GM18951 (cell line): ENCODE measurements around the gene GRPEL1.
A peak's percentile ranks its signal among the peaks of the same experiment; 100 is the strongest.
"Not testable (repeated sequence)": the region's sequence is repeated elsewhere in the genome, so short reads cannot be mapped to it uniquely, and the experiment has no call there.

Source experiments
- POLR2A ChIP-seq: IDR thresholded peaks from 4 replicates; pipeline ENCODE4 v1.6.1; 2011; ENCODE audit warnings: mild to moderate bottlenecking; ENCODE audit not compliant: insufficient read length, insufficient read depth; ENCODE audit errors: extremely low read depth
- in situ Hi-C: fragments of 300-500 bp; cut with MboI; formaldehyde crosslinking; loops from one replicate; pipeline ENCODE4 v1.12.0; 2022; ENCODE audit warnings: low sequenced_read_pairs, mixed read lengths, inconsistent platforms; ENCODE audit not compliant: unreplicated experiment

Gene GRPEL1

DNA sequence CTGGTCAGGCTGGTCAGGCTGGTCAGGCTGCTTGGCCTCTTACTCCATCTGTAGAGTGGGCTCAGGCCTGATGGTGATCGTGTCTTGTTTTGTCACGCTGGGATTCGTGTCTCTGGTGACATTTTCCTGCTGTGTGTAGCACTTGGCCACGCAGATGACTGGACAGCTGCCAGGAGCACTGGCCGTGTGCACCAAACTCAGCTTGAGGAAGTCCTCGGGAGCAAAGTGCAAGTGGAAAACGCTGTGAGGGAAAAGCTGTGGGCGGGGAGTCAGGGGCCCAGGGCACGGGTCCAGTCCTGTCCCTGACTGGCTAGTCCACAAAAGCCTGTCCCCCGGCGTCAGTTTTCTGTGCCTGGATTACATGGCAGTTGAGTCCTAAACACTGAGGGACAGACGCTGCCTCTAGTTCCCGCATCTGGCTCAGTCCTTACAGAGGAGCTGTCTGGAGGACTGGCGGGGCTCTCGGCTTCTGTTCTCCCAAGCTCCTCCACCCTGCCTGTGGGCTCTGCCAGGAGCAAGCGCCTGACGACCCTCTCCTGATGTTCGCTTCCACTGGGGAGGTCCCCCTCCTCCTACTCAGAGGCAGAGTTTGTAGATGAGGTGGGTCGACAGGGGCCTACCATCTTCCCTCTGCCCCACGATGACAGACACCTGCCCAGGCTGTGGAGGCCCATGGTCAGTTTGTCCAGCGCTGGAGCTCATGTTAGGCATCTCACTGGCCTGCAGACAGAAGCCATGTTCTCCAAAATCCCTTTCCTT, 35.9 kb upstream of the GRPEL1 start:
- in situ Hi-C loops: no loop called here
- no peak for TF ChIP-seq POLR2A

GRCh38 chr4:7103031-7103606, 35.3 kb upstream of the GRPEL1 start:
- TF ChIP-seq POLR2A: peak; percentile 65
- in situ Hi-C loops: no loop called here

DNA sequence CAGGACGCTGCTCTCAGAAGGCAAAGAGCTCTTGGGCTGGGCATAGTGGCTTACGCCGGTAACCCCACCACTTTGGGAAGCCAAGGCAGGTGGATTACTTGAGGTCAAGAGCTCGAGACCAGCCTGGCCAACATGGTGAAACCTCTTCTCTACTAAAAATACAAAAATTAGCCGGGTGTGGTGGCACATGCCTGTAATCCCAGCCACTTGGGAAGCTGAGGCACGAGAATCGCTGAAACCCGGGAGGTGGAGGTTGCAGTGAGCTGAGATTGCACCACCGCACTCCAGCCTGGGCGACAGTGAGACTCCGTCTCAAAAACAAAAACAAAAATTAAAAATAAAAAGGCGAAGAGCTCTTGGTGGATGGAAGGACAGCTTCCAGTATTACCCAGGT, 34.6 kb upstream of the GRPEL1 start:
- in situ Hi-C loops: not testable (repeated sequence)

DNA sequence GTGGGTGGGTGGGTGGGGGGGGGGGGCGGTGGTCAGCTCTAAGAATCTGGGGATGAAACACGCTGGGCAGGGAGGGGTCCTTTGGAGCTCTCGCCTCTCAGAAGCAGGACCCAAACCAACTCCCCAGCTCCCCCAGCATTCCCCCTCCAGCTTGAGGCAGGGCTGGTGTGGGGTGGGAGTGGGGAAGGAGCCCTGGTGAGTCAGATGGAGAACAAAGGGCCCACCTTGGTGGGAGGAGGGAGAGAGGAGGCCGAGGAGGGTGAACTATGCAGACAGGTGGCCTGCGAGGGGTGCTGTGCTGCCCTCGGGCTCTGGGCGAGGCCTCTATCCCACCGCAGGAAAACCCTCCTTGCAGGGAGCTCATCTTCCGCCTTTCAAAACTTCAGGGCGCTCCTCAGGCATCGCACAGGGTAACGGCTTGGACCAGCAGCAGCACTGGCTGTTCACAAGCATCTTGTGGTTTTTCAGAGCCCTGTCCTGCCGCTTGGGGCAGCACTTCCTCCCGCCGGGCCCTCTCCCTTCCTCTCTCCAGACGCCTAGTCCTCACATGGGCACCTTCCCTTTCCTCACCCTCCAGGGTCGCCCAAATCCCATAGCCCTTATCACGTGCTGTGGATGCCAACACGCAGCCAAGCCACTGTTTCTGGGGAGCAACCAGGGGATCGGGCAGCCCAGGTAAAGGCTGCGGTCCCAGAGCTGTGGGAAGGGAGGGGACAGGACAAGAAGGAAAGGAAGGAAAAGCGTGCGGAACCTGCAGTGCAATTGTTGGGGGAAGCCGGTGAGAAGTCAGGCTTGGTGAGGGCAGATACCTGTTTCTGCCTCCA, 34.0 kb upstream of the GRPEL1 start:
- TF ChIP-seq POLR2A: no peak
- in situ Hi-C loops: no loop called here

DNA sequence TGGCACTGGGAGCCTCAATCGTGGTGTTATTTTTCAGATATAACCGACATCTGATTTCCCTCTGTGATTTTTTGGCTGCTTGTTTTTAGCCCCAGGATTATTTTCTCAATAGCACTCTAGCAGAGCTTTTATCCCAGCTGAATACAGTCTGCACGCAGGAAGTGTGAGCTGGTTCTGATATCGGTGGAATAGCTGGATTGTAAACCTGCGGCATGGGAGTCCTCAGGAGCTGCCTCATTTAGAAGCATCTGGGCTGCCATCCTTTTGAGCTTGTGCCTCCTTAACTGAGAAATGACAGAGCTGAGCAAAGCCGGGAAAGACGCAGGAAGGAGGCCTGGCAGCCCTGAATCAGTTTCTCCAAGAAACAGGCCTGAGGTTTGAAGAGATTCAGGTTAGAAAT, 28.4 kb upstream of the GRPEL1 start:
- TF ChIP-seq POLR2A: no peak
- in situ Hi-C loops: no loop called here

DNA sequence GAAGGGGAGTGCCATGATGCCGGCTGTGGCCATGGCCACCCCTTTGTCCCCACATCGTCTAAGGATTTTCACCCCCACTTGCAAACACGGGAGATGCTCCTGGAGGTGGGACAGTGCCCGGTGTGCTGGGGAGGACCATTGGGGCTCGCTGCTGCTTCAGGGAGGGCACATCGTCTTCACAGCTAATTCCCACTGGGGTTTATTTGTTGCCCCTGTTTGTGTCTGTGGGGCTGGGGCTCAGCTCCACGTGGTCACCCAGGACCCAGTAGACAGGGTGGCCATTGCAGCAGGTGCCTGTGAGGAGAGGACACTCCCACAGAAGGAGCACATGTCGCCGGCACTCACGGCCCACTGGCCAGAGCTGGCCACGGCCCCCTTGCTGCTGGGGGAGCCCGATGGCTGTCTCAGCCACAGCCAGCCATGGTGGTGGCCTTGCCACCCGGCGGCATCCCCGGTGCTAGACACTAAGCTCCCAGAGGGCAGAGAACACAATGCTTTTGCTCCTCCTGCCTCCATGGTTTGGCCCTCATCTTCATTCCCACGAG, 27.8 kb upstream of the GRPEL1 start:
- in situ Hi-C loops: no loop called here
- no peak for TF ChIP-seq POLR2A

GRCh38 chr4:7094916-7095315, 27.1 kb upstream of the GRPEL1 start:
- no peak for TF ChIP-seq POLR2A
- in situ Hi-C loops: no loop called here

GRCh38 chr4:7092026-7092425, 24.2 kb upstream of the GRPEL1 start:
- TF ChIP-seq POLR2A: no peak
- in situ Hi-C loops: no loop called here

GRCh38 chr4:7089213-7089986, 21.5 kb upstream of the GRPEL1 start:
- in situ Hi-C loops: no loop called here
- no peak for TF ChIP-seq POLR2A

- in situ Hi-C loops: no loop called here
- TF ChIP-seq POLR2A: no peak
These were observed 19.2 kb upstream of the GRPEL1 start for GRCh38 chr4:7087036-7087435.

- in situ Hi-C loops: no loop called here
- TF ChIP-seq POLR2A: no peak
These were observed 18.5 kb upstream of the GRPEL1 start for GRCh38 chr4:7086384-7086783.

DNA sequence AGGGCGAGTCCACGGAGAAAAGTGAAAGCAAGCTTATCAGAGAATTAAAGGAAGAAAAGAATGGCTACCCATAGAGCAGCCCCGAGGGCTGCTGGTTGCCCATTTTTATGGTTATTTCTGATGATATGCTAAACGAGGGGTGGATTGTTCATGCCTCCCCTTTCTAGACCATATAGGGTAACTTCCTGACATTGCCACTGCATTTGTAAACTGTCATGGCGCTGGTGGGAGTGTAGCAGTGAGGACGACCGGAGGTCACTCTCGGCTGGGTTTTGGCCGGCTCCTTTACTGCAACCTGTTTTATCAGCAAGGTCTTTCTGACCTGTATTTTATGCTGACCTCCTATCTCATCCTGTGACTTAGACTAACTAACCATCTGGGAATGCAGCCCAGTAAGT, 16.7 kb upstream of the GRPEL1 start:
- in situ Hi-C loops: not testable (repeated sequence)

GRCh38 chr4:7083597-7084563, 16.0 kb upstream of the GRPEL1 start:
- no peak for TF ChIP-seq POLR2A
- in situ Hi-C loops: no loop called here

DNA sequence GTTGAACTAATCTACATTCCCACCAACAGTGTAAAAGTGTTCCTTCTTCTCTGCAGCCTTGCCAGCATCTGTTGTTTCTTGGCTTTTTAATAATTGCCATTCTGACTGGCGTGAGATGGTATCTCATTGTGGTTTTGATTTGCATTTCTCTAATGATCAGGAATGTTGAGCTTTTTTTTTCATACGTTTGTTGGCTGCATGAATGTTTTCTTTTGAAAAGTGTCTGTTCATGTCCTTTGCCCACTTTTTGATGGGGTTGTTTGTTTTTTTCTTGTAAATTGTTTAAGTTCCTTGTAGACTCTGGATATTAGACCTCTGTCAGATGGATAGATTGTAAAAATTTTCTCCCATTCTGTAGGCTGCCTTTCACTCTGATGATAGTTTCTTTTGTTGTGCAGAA, 12.0 kb upstream of the GRPEL1 start:
- in situ Hi-C loops: not testable (repeated sequence)

DNA sequence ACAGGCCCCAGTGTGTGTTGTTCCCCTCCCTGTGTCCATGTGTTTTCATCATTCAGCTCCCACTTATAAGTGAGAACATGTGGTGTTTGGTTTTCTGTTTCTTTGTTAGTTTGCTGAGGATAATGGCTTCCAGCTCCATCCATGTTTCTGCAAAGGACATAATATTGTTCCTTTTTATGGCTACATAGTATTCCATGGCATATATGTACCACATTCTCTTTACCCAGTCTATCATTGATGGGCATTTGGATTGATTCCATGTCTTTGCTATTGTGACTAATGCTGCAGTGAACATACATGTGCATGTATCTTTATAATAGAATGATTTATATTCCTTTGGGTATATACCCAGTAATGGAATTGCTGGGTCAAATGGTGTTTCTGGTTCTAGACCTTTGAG, 11.6 kb upstream of the GRPEL1 start:
- in situ Hi-C loops: not testable (repeated sequence)
